Fibroblast of peridontal ligament (primary cell): Measurements from ENCODE around the gene ZNF445.
"Not testable (repeated sequence)": the region's sequence is repeated elsewhere in the genome, so short reads cannot be mapped to it uniquely, and the experiment has no call there.

ENCODE experiments used
- DNase-seq: peaks from one replicate; pipeline ENCODE4 v3.0.0-alpha.2; 2010; ENCODE audit errors: extremely low read depth

ZNF445 gene

DNA sequence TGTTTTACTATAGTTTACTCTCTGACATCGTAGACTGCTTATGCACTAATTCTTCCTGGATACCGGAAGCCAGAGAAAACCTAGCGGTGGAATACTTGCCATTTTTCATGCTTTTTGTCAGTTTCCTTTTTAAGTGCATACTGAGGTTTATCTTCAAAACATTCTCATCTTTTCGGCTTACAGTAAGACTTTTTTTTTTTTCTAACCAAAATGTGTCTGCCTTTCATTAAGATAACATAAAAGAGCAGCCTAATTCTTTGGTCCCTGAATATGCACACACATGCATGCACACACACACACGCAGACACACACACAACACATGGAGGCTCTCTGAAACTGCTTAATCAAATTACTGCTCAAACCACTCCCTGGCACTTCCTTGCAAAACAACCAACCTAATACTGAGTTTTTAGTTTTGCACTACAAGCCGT, 1.3 kb downstream of the ZNF445 start:
- DNase-seq, result peak; percentile 62

DNA sequence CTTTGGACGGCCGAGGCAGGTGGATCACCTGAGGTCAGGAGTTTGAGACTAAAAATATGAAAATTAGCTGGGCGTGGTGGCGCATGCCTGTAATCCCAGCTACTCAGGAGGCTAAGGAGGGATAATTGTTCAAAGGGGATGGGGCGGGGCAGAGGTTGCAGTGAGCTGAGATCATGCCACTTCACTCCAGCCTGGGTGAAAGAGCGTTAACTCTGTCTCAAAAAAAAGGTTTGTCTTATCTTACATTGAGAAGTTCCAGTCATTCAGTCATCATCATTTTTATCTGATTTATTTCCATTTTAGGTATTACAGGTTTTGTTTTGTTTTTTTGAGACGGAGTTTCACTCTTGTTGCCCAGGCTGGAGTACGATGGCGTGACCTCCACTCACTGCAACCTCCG, 2.6 kb downstream of the ZNF445 start:
- not testable (repeated sequence) for DNase-seq

DNA sequence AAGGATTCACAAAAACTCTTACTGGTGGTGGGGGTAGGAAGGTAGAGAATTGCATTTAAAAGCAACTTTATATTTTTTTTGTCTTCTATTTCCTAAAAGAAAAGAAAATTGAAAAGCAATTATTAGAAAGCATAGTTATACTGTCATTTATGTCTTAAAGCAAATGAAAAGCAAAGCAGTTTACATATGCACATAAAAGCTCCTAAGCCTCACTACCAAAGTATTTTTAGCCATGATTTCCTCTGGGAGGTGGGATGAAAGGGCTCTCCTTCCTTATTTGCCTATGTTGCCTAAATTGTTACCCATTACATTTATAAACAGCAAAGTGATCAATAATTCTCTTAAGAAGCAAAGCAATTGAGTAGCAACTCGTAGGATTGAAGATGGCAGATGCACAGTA, 7.0 kb downstream of the ZNF445 start:
- DNase-seq, result no peak

DNA sequence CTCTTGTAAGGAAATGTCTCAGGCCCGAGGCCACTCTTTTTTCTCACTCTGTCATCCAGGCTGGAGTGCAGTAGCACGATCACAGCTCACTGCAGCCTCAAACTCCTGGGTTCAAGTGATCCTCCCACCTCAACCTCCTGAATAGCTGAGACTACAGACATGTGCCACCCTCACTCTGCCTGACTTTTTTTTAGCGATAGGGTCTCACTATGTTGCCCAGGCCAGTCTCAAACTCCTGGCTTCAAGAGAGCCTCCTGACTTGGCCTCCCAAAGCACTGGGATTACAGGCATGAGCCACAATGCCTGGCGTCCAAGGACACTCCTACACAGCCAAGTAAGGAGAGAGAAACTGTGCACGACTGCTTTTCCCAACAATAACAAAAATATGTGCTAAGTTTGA, 7.6 kb downstream of the ZNF445 start:
- DNase-seq, result no peak

DNA sequence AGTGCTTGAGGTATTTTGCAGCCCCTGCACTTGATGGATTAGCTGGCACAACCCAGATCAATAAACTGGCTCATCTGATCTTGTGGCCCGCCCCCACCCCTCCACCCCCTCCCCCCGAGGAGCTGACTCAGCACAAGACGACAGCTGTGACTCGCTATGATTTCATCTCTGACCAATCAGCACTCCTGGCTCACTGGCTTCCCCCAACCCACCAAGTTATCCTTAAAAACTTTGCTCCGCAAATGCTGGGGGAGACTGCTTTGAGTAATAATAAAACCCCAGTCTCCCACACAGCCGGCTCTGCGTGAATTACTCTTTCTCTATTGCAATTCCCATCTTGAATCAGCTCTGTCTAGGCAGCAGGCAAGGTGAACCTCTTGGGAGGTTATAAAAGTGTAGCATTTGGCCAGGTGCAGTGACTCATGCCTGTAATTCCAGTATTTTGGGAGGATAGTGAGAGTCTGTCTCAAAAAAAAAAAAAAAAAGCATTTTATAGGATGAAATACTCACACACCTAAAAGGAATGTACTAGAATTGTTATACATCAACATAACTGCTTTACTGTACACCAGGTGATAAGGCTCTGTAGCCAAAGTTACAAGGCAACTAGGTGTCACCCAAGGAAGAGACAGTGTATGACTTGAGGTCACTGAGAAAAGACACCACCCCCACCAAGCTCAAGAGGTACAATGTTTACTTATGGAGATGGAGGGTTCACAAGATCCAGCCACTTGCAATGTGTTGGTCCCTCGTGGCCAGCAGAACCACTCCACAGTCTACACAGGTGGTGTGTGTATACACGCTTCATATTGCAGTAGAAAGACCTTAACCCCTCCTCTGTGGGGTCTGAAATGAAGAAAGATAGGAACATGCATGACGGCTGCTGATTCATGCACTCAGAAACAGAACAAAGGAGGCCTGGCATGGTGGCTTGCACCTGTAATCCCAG, 8.6 kb downstream of the ZNF445 start:
- DNase-seq, result peak; percentile 51

DNA sequence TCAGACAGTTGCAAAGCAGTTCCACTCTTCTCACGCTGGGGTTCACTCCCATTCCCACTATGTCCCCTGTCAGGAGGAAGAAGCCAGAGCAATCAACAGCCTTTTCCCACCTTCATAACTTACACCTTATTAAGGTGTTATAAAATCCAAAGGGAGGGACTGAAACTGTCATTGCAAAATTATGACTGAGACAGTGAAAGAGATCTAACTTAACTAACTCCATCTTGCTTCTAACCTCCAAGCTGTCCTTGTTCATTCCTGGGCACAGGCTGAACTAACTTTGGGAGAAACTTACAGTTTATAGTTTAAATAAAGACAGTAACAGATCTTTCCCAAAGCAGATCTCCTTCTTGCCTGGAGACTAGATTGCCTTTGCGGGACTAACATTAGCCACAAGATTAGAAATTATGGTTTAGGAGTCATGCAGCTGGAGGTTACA, 9.4 kb downstream of the ZNF445 start:
- DNase-seq, result not testable (repeated sequence)

DNA sequence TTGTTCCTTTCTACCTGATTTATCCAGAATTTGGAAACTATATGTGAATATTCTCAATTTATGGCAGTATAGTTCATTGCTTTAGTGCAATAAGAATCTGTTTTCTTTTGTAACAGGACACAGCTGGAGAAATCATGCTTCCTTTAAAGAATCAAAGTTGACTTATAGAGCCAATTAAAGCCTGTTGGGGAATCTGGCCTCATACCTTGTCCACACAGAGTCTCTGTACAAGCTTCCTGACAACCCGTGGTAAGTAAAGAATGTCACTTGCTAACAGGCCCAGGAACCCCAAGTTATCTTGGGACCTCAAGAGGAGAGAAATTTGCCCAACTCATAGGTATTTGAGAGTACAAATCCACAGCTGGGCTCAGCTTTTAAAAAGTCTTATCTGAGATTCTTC, 10.2 kb downstream of the ZNF445 start:
- no peak for DNase-seq

DNA sequence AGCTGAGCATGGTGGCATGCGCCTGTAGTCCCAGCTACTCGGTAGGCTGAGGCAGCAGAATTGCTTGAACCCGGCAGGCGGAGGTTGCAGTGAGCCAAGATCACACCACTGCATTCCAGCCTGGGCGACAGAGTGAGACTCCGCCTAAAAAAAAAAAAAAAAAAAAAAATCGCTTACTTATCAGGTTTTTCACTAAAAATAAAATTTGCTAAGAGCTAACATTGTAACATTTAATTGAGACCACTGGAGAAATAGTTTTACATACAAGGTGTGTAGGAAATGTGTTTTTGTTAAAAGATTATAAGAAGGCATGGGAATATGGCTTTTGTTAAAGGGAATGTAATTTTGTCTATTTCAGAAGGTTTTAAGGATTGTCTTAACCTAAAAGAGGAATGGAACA, 12.6 kb downstream of the ZNF445 start:
- not testable (repeated sequence) for DNase-seq

DNA sequence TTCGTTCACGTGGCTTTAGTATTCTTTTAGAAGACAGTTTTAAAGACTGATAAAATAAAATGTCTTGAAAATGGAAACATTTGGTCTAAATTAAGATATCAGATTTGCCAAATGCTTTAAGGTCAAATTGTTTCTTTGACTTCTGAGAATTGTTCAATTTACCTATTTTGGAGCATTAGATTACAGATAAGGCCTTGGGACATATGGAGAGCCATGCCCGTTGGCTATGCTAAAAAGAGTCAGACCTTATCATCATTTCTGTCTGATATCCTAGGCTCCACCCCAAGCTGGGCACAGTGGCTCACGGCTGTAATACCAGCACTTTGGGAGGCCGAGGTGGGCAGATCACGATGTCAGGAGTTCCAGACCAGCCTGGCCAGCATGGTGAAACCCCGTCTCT, 13.0 kb downstream of the ZNF445 start:
- DNase-seq, result no peak

DNA sequence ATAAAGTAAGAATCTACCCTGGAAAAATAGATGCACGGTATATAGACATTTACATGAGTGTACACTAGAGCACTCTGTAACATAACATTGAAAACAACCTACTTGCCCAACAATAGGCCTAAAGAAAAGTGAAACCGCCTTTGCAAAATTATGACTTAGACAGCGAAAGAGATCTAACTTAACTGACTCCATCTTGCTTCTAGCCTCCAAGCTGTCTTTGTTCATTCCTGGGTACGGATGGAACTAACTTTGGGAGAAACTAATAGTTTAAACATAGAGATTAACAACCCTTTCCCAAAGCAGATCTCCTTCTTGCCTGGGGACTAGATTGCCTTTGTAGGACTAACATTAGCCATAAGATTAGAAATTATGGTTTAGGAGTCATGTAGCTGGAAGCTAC, 17.4 kb downstream of the ZNF445 start:
- DNase-seq, result not testable (repeated sequence)

DNA sequence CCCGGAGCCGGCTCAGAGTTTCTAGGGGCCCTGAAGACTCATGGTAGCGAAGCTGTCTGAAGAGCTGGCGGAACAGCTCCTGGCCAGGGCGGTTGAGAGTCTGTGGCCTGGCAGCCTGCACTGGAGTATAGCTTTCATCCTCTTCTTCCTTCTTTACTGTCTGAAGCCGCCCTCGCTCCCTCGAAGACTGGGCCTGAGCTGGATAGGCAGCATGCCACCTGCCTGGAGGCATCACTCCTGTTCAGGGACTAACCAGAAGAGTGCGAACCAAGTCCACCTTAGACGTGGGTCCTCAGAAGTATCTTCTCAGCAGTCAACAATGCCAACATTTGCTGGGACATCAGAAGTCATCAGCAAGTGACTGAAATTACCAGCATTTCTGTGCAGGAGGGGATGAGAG, 22.2 kb downstream of the ZNF445 start:
- DNase-seq, result no peak

DNA sequence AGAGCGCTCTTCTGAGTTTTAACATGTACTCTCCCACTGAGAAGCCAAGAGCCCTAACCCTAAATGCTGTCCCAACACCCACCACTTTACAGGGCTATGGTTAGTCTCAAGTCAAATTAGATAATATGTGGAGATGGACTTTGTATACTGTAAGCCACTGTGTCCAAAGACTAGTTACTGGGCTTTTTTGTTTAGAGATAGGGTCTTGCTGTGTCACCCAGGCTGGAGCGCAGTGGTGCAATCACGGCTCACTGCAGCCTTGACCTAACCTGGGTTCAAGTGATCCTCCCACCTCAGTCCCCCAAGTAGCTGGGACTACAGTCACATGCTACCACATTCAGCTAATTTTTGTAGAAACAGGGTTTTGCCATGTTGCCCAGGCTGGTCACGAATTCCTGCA, 23.2 kb downstream of the ZNF445 start:
- DNase-seq, result no peak

DNA sequence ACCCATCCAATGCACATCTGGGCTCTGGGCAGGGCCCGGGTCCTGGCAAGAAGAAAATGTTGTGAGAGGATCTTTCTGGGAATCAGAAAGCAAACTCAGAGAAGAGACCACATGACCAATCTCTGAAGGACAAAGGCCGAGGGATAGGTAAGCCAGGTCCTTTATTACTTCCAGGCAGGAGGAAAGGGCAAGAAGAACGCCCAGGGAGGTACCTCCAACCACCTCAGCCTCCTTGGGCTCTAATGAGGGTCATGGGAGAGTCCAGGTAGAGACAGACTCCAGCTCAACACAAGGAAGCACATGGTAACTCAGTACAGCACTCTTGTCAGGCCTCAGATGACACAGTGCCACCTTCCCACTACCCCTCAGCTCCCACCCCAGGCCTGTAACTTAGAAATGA, 26.0 kb downstream of the ZNF445 start:
- no peak for DNase-seq

DNA sequence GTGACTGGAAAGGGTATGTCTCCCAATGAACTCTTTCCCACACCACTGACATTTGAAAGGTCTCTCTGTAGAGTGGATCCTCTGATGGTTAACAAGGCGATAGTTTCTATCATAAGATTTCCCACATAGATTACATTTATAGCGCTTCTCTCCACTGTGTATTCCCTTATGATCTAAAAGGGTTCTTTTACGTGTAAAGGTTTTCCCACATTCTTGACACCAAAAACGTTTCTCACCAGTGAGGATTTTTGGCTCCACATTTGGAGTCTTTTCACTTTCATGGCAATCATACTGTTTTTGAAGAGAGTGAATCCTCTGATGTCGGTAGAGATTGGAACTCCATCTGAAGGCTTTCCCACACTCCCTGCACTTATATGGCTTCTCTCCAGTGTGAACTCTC, 30.5 kb downstream of the ZNF445 start:
- no peak for DNase-seq

DNA sequence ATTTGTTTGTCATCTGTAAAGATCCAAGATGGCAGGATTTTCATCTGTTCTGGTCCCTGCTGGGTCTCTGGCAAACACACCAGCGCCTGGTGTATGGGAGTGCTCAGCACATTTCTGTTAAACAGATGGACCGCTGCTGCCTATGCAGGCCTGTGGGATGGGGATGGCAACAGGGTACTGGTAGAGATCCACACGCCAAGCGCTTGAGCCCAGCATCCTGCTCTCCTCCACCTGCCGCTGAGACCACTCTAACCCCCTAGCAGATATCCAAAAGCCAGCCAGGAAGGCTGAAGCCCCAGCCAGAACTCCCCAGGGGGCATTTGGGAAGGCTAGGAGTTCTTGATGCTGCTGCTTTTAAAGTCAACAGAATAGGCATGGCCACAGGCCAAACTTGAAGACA, 31.7 kb downstream of the ZNF445 start:
- no peak for DNase-seq

DNA sequence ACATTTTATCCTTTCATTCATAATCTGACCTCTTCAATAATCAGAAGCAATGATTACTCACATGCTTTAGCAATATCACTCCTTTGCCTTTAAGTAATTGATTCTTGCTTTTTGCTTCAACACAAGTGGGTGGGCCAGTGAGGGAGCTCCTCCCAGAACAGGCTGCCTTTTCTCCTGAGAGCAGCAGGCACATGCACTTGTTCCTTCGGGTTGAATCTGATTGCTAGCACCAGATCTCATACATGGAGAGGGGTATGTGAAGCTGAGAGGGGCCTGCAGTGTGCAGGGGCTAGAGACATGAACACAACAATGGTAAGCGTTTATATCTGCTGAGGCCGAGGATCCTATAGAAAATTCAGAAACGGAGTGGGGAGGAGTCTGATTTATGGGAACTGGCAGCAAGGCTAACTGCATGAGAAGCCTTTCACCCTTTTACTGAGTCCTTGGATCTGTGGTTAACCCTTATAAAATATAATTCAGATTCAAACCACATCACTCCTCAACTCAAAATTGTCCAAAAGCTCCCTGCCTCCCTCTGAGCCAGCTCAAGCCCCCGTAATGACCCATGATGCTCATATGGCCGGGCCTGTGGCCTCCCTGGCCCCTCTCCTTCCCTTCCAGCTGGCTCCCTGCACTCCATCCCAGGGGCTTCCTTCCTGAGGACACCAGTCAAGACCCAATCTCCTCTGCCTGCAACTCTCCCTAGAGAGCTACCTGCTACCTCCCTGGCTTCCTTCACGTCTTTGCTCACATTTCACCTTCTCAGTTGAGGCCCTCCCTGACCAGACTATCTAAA, 32.4 kb downstream of the ZNF445 start:
- no peak for DNase-seq

DNA sequence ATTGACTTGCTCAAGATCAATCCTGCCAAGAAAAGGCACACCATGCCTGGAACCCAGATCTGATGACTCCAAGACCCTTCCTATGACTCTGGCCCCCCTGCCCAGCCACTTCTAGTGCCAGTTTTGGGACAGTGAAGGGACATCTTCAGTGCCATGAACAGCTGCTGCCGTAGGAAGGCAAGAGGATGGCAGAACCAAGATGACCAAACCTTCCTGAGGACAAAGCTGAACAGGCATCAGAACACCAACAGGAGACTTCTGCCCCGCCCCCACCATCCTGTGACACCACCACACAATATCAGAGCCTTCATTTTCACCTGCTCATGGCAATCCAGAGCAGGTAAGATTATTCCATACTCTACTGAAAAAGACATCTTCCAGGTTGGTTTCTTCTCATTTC, 33.0 kb downstream of the ZNF445 start:
- no peak for DNase-seq

DNA sequence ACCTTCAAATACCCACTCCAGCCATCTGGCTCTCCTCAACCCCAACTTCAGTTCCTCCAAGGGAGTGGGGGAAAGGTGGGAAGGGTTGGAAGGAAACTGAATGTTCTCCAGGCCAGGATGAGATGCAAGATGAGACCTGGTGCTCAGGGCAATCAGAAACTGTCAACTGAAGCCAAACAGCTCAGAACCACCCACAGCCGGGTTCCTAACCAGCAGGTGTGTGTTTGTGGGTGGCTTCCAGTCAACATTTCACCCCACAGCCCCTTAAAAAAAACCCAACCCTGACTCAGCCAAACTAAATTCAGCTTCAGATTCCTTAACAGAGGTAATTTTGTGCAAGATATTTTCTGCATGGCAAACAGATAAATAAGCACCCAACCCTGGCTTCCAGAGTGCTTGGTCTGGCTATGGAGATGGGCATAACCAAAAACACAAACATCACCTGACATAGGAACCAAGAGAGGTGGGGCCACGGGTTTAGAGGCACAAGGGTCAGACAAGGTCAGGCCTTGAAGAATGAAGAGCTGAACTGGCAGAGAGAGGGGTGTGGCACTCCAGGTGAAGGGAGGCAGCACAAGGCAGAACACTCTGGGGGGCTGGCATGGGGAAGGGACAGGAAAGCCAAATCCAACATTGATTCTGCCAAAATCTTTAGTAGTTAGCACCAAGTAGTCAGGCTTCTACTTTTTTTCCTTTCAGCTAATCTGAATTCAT, 34.7 kb downstream of the ZNF445 start:
- DNase-seq, result no peak

DNA sequence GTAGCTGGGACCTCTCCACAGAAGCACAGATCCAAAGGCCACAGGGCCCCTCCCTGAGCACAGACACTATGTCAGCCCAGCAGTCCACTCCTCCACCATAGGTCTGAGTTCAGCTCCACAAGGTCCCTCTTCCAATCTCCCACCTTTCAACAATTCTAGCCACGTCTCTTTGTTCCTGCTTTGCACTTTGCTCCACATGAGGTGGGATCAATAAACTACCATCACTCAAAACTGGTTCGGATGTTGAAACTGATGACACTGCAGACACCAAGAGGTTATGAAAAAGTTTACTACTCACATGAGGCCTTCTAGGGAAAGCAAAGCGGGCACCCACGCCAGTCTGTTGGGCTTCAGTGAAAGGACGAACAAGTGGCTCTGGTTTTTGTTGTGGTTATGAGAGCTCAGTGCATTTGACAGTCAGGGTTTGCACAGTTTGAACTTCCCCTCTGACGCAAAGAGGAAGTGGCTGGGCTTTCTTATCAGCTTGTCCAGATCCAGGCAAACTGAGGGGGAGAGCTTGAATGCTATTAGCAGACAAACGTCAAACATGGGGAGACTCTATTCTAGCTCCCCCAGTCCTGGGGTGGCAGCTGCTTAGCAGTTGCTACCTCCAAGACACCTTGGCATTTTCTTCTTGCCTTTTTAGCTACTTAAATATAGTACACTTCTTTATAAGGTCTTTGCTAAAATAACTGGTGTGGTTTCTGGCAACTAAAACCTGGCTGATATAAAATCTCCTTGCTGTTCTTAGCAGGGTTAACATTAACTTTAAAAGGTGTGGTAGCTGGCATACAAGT, 37.8 kb downstream of the ZNF445 start:
- DNase-seq, result peak; percentile 9

DNA sequence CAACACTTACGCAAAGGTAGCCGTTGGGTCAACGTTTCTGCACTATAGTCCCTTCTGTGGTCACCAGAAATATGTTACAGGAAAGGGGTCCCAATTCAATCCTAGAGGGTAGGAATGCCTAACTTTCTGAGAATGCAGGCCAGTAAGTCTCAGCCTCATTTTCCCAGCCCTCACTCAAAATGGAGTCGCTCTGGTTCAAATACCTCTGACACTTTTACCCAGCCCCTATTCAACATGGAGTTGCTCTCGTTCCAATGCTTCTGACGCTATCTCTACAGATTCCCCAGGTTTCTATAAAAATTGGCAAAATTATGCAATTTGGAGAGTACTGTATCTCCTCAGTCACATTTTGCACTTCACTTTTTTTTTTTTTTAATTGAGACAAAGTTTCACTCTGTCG, 39.7 kb downstream of the ZNF445 start:
- no peak for DNase-seq

DNA sequence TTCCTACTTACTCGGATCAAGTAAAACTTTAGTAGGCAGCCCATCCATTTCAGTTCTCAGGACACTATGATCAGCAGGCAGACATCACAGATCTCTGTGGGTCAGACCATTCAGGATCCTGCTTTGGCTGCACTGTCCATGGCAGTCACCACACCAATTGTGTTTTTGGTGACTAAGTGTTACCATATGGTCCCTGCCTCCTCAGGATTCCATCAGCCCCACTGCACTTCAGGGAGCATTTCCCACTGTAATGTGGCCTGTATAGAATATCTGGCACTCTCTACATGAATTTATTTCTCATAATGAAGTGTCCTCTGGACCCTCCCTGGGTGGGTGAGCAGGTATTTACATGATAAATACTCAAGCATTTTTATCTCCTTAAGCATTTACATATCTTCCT, 41.3 kb downstream of the ZNF445 start:
- no peak for DNase-seq
